Endometrium (tissue), 2 donors: ENCODE measurements around the gene TRAF3IP1.
"Not testable (repeated sequence)": the region's sequence is repeated elsewhere in the genome, so short reads cannot be mapped to it uniquely, and the experiment has no call there.

Experiments
- FAIRE-seq: peaks from 2 replicates; lab custom pipeline; 2012; peaks lifted over from hg19 to GRCh38; lab: Jason Lieb, UNC
- donor health status: control.
- donor health status: control.

Gene TRAF3IP1

DNA sequence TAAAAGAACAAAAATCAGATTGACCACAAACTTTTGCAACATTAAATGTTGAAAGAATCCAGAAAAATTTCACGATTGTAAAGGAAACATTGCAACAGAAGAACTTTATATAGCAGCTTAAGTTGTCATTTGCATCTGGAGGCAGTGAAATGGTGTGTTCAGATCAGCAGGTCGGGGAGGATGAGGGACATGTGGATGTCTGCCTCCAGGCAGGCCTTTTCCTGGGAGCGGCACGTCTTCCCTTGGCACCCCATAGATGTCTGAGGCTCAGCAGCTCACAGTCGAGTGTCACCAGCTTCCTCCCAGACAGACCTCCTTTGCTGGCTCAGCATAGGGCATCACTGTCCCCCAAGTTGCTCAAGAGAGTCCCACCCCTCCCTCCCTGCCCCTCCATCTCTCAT, 62.1 kb downstream of the TRAF3IP1 start:
- FAIRE-seq, result no peak

DNA sequence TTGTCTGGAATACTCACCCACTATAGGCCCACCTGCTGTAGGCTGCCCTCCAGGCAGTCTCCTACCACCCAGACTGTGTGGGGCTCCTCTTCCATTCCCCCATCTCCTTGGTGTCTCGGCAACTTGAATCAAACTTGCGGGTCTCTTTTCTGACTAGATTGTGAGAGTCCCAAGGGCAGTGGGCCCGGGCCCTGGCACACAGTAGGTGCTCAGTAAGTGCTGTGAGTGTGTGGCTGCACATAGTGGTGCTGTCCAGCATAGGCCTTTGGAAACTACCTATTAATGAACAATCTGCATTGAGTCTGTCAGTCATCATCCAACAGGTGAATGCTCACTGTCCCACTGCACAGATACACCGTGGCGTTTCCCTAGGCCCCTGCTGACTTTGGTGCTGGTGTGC, 62.8 kb downstream of the TRAF3IP1 start:
- no peak for FAIRE-seq

DNA sequence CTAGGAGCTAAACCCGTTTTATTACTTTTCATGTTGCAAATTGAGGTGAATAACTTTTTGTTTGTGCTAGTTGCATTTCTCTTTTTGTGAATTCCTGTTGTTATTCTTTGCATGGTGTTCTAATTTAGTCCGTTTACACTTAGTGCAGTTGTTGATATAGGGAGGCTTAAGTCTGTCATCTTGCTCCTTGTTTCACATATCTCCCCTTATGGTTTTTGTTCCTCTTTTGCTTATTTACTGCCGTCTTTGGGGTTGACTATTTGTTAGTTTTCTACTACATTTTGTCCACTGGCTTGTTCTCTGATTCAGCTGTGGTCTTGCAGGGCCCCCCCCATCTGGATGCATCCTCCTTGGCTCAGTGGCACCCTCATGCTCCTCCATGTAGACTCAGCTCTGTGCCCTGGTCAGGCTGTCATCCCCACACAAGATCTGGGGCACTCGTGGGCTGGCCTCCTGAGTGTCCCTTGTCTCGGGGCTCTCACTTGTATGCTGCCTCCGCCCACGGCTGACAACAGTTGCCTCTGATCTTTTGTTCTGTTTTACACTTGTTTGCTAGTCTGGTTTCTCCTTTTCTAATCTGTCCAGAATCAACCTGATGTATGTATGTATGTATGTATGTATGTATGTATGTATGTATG, 63.5 kb downstream of the TRAF3IP1 start:
- FAIRE-seq, result no peak

DNA sequence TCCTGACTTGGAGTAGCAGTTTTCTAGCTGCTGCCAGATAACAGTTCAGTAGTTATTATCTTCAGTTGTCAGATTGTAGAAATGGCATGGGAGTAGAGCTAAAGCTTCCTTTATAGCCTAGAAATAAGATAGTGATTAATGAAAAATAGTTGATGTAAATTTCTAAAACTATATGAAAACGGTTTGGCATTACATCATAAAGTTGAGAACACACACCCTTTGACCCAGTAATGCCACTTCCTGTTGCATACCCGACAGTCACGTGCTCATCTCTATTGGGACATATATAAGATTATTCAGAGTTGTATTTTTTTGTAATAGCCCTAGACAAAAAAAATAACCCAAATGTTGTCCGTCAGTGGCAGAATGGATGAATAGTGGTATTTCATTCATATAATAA, 67.0 kb downstream of the TRAF3IP1 start:
- no peak for FAIRE-seq

DNA sequence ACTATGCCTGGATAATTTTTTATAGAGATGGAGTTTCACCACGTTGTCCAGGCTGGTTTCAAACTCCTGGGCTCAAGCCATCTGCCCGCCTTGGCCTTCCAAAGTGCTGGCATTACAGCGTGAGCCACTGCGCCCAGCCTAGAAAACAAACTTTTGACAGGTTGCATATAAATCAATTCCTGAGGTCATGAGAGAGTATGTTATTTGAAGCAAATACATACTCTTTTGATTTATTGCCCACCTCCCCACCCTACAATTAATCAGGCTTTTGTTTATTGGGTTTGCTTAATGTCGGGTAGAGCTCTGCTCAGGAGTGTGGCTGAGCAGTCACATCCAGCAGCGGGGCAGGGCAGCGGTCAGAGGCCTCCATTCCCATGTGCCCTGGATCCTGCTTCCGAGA, 68.5 kb downstream of the TRAF3IP1 start:
- FAIRE-seq, result no peak

DNA sequence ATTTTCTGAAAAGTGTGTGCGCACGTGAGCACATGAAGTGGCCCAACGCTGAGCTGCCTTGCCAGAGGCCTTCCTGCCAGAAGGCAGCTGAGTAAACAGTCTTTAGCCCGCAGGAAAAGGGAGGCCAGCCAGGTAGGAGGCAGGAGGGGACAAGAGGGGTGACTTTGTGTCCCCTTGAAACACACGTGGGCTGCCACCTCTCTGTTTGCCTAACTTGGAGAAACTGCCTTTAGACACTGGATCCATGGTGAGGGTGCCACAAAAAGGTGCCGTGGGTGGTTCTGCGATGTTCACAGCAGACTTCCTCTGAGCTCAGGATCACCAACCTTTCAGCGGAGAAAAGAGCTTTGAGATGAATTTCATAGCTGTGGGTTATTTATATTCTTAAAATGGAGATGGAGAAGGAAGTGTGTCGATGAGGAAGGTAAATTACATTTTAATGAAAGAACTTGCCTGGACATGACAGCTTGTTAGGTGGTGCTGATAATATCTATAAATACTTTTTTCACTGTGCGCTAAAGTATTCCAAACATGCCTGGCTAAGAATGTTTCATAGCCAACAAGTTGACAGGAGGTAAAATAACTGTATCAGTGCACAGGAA, 69.8 kb downstream of the TRAF3IP1 start:
- no peak for FAIRE-seq

DNA sequence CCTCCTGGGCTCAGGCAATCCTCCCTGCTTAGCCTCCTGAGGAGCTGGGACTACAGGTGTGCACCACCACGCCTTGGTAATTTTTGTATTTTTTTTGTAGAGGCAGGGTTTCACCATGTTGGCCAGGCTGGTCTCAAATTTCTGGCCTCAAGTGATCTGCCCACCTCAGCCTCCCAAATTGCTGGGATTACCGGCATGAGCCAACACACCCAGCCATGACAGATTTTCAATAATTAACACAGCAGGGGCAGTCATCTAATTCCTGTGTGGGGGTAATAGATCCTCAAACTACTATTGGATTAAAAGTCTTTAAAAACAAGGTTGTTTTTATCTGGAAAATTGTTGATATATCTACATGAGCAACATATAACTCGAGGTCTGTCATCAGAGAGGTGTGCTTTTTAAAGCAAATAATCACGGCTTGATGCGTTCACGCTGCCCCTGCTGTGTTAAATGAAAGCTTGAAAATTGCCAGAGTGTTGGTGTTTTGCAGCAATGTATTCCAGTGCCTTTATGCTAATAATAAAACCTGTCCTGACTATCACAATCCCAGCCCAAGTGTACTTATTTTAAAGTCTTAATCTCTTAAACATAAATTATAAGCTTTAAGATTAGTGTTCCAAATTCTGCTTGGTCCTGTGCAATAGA, 70.8 kb downstream of the TRAF3IP1 start:
- no peak for FAIRE-seq

DNA sequence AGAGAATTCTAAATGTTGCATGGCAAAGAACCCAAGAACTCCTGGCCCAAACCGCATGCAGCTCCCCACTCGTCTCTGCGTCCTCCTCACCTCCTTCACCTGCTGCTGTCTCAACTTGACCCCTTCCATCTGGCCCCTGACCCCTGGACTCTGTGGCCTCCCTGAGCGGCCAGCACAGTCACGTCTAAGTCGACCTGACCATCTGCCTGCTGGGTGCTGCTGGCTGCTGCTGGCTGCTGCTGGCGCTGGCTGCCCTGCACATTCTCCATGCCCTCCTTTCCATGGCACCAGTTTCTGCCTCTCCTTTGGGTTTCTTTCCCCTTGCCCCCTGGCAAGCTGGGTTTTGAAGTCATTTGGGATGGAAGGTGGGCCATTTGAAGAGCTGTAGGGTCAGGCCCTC, 76.3 kb downstream of the TRAF3IP1 start:
- no peak for FAIRE-seq

DNA sequence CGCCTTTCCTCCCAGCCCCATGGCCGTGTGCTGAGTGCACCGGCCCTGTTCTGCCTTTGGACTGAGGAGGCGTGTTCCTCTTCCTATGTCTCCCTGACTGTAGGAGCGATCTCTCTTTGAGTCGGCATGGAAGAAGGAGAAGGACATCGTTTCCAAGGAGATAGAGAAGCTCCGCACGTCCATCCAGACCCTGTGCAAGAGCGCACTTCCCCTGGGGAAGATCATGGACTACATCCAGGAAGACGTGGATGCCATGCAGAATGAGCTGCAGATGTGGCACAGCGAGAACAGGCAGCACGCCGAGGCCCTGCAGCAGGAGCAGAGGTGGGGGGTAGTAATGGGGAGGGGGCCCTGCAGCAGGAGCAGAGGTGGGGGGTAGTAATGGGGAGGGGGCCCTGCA, 77.0 kb downstream of the TRAF3IP1 start:
- no peak for FAIRE-seq

DNA sequence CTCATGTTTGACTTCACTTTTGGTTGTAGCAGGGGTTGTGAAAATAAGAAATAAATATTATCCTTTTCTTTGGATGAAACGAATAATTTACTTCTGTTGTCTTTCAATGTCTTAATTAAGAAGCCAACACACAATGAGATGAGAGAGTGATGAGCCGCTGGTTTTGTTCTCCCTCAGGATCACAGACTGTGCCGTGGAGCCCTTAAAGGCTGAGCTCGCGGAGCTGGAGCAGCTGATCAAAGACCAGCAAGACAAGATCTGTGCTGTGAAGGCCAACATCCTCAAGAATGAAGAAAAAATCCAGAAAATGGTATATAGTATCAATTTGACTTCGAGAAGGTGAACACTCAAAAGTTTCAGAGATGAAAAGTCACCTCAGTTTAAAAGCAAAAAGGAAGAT, 78.3 kb downstream of the TRAF3IP1 start:
- FAIRE-seq, result no peak

DNA sequence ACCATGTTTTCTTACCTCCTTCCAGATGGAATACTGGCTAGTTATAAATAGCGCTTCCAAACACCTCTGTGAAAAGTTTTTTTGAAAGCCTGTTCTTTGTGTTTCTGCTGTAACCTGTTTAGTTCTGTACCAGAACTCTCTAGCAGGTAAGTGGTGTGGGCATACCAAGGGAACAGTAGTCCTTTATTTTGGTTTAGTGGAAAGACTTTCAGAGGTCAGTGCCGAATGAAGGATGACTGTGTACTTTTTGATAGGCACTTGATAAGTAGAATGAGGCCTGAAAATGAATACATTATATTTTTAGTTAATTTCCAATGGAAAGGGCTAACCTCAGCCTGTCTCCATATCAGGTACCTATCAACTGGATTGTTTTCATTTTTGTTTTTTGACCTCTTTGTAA, 78.8 kb downstream of the TRAF3IP1 start:
- FAIRE-seq, result no peak

DNA sequence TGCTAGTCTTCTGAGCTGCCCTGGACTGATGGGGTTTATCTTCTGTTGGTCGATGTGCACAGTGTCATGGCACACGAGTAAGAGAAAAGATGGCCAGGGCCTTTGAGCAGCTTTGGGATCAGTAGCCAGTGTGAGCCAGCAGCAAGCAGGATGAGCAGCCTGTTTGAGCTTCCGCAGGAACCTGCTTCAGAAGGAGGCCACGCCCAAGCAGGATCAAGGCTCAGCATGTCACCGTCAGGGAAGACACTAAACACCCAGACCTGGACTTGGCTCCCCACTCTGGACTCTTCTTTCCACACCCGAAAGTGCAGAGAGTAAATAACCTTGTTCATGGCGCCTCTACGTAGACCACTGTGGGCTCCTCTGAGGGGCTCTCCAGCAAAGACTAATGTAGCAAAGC, 81.2 kb downstream of the TRAF3IP1 start:
- FAIRE-seq, result no peak

DNA sequence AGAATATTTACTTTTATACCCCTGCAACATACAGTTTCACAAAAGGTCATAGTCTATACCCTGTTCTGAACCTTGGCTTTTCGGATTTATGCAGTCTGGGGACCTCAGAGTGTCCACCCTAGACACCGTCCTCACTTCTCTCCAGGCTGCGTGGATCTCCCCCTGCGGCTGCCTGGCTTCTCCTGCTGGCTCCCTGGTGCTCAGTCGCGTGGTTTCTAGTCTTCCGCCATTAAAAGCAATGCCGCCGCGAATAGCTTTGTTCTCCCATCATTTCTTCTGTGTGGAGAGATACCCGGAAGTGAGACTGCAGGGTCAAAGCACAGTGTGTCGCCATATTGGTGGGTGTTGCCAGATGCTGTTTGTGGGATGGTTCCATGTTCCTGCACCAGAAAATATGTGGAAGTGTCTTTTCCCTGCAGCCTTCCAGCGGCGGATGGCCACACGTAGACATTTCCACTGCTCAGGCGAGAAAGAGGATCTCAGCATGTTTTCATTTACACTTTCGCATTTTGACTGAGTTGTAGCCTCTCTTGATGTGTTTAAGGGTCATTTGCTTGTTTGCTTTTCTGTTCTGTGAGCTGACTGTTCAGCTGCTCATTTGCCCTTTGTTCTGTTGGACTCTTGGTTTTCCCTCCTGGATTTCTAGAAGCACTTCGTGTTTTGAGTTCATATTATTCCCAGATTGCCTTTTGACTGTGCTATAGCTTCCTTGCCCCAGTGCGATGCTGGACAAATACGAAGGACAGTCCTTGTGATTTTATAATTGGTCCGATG, 83.5 kb downstream of the TRAF3IP1 start:
- FAIRE-seq, result no peak

DNA sequence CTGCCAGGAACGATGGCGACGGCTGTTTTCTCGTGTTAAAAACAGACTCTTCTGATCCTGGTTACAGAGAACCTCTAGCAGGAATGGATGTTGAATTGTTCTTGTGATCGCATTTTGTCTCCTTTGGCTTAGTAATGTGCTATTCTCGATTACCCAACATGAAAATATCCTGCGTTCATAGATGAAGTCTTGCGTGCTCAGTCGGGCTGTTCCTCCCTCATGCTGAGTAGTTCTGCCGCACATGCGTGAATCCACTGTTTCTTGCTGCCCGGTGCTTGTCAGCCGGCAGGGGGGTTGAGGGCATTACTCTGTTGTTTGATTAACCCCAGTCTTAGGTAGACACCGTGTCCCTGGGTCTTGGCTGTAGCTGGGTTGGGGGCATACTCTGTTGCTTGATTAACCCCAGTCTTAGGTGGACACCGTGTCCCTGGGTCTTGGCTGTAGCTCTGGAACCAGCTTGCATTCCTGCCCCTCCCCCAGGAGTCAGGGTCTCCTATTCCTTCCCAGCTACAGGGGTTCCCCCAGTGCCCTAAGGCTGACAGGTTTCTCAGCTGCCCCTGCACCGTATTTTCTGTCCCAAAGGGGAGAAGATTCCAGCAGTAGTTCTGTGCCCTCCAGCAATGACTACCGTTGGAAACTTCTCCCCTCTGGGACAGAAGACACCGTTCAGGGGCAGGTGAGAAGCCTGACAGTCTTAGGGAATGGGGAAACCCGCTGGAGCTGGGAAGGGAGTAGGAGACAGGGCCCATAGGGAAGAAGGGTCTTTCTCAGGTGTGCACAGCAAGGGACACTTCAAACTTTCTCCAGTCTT, 84.3 kb downstream of the TRAF3IP1 start:
- no peak for FAIRE-seq

DNA sequence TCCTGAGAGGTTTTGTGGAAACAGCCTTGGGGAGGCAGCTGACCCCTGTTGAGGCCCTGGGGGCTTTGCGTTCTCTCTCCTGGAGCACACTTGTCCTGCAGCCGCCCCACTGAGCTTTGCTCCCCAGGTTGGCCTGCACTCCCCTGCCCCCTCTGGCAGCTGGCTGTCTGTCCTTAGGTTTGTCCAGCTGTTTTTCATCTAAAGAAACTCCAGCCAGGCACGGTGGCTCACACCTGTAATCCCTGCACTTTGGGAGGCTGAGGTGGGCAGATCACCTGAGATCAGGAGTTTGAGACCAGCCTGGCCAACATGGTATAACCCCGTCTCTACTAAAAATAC, 84.9 kb downstream of the TRAF3IP1 start:
- FAIRE-seq, result not testable (repeated sequence)

DNA sequence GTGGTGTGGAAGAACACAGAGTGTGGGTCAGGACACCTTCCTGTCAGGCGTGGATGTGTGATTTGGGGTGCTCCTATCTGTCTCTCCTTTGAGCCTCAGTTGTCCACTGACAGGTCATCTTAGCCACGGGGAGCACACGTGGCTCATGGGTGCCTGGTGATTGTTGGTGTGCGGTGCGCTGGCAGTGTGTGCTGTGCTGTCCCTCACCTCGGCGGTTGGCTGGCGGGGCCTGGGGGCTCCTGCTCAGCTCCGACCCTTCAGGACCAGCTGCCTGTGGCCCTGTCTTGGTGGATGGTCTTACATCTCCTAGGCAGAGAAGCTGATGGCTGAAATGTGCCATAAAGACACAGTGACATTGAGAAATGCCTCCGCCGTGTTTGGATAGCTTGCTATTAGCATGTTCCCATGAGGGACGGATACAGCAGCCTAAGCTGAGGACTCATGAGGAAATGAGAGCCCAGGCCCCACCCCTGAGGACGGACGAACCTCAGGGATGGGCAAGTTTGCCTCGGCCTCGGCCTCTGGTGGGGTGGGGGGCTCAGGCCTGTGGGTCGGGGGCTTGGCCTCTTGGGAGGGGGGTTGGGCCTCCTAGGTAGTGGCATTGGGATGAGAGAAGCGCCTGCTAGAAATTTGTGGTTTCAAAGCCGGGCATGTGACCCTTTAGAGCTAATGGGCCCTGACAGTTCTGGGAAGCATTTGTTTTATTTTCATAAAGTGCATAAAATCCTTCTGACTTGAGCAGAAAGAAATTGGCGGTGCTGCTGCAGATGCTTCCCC, 86.1 kb downstream of the TRAF3IP1 start:
- FAIRE-seq, result no peak

DNA sequence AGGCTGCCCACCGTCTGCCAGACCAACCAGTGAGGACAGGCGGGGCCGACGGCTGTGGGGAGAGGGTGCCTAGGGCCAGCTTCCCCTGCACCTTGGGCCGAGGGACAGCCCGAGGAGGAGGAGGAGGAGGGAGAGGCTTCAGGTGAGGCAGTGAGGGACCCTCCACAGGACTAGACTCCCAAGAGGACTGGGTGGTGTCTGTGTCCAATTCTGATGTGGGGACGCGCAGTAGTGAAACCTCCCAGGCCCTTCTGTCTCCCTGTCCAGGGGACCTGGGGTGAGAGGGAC, 86.6 kb downstream of the TRAF3IP1 start:
- no peak for FAIRE-seq

DNA sequence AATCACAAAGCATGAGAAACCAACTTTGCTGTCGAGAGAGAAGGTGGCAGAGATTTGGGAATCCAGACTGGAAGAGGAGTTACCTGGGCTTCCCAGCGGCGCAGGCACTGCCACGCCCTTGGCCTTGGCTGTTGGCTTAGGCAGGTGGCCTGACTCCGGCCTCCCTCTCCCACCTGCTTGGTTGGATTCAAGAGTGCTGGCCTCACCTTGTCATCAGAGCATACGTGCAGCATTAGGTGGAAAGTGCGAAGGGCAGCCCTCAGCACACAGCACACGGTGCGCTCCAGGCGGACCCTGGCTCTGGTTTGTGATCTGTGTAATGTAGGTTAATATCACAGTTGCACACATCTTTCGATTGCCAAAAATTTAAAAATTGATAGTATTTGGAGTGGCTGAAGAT, 87.2 kb downstream of the TRAF3IP1 start:
- no peak for FAIRE-seq

DNA sequence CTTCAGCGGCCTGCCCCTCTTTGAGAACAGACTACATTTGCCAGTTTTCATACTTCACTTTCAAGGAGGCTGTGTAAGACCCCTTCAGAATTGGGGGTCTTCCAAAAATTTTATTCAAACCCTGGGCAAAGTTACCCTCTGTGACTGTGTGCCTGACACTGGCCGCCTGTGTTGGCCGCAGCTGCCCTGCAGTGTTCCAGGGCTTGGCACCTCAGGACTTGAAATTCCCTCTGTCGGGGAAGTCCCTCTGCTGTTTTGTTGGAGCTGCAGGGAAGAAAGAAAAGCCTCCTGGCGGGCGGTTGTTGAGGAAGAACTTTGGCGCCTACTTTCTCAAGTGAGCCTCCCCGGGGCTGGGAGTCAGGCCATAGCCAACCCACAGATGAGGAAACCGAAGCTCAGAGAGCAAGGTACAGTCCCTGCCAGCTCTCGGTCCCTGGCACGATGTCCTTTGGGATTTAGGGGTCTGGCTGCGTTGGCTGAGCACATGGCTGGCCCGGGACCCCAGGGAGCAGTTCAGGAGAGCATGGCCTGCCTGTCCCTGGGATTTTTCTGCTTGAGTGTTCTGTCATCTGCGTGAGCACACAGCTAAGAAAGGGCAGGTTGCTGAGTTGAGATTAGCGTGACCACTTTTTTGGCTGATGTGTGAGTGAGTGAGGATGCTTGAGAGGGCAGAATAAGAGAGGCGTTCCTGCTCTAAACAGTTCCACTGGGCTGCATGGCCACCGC, 88.5 kb downstream of the TRAF3IP1 start:
- no peak for FAIRE-seq

DNA sequence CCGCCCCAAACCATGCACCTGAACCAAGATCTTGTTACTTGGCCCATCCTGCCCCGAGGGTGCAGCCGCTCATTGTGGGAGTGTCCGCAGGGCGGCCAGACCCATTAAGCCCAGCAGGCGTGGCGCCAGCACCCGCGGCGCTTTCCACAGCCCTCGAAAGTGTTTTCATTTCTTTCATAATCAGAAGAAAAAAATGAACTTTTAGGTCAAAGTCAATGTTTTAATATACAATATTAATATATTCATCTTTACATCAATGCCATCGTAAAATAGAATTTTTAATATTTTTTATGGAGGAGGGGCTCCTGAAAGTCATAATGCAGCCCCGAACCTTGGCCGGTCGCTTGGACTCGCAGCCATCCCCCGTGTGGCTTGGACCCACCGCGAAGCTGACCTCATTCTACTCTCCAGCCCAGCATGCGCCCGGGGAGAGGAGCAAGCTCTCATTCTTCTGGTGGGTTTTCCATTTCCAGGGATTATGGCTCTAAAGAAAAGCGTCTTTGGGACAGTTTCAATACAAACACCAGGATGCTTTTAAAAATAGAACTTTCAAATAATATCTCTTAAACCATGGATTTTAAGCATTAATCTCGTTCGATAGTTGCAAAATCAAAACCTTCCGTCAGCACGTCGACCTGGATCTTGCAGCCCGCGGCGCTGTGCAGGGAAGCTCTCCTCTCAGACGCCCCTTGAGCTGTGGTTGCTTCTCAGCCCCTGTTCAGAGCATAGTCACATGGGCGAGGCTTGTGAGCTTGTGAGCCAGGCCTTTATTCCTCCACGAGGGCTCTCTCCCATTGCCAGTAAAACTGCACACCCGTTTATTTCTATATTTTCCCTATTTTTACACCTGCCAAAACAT, 89.3 kb downstream of the TRAF3IP1 start:
- FAIRE-seq, result no peak
